ENCODE measurements around the gene TERF2IP.

- TF ChIP-seq SRF (IDR thresholded peaks at IDR 0.05; ENCODE audit: low read depth, low read length) (no peak), ZNF660 (CRISPR knock-in tag; IDR thresholded peaks at IDR 0.05; ENCODE audit: borderline replicate concordance, low read depth) (no peak), HDAC2 (CRISPR knock-in tag; IDR thresholded peaks at IDR 0.05) (no peak), MYNN (CRISPR knock-in tag; IDR thresholded peaks at IDR 0.05; ENCODE audit: low read depth) (no peak), SMARCC2 (IDR thresholded peaks at IDR 0.05) (no peak)
Measured at GRCh38 chr16:75620326-75621169, 27.0 kb upstream of the TERF2IP start.

Data from HepG2 (cell line).